ENCODE results near the gene C22orf23.

GRCh38 chr22:37909766-37910165 lies 43.6 kb downstream of the C22orf23 start:
- TF ChIP-seq CTCF (IDR thresholded peaks at IDR 0.05) = no peak
- TF ChIP-seq EP300 (IDR thresholded peaks at IDR 0.05) = no peak

Data from tibial nerve (tissue), 4 donors.